Right atrium auricular region (tissue), 2 donors: ENCODE measurements around the gene MAGED1. TPM values are rescaled to one million over a fixed set of nuclear protein-coding genes. Genes with fewer than 3 reads are reported as not detected.
A peak's percentile ranks its signal among the peaks of the same experiment; 100 is the strongest.

ENCODE experiments used
- DNase-seq: peaks from one replicate; pipeline ENCODE4 v3.0.0-alpha.2; 2019; ENCODE audit warnings: low spot score
- H3K27ac ChIP-seq, 2 donors: fragments of 200-600 bp; sonication (generic); 1 replicate in 1 of 2; 2 replicates in 1 of 2; pipeline ENCODE4 v1.5.1; 2016 to 2019
- H3K27me3 ChIP-seq, 2 donors: fragments of 200-600 bp; sonication (generic); one replicate each; pipeline versions ENCODE4 v1.5.1 to v1.6.0; 2017 to 2019
- H3K36me3 ChIP-seq: fragments of 200-600 bp; sonication (generic); one replicate; pipeline ENCODE4 v1.5.1; 2016
- H3K4me1 ChIP-seq, 2 donors: fragments of 200-600 bp; sonication (generic); one replicate each; pipeline versions ENCODE4 v1.5.1 to v1.6.0; 2017 to 2019
- H3K4me3 ChIP-seq, 2 donors: fragments of 200-600 bp; sonication (generic); 1 replicate in 1 of 2; 2 replicates in 1 of 2; pipeline ENCODE4 v1.5.1; 2017 to 2019; ENCODE audit warnings: mild to moderate bottlenecking in 1 of 2, moderate library complexity in 1 of 2
- H3K9me3 ChIP-seq, 2 donors: fragments of 200-600 bp; sonication (generic); one replicate each; pipeline ENCODE4 v1.5.1; 2019
- CTCF ChIP-seq, 2 donors: fragments of 200-600 bp; sonication (generic); IDR thresholded peaks; one replicate each; pipeline ENCODE4 v1.5.1; 2019; ENCODE audit warnings: antibody characterized with exemption in 2 of 2
- total RNA-seq, 2 donors: library from RNA; depleted of rRNA; stranded (reverse); fragments of >200 nt; gene quantifications; one replicate each; pipeline ENCODE4 v1.1.0, GENCODE V29; 2016

MAGED1 gene, protein sequence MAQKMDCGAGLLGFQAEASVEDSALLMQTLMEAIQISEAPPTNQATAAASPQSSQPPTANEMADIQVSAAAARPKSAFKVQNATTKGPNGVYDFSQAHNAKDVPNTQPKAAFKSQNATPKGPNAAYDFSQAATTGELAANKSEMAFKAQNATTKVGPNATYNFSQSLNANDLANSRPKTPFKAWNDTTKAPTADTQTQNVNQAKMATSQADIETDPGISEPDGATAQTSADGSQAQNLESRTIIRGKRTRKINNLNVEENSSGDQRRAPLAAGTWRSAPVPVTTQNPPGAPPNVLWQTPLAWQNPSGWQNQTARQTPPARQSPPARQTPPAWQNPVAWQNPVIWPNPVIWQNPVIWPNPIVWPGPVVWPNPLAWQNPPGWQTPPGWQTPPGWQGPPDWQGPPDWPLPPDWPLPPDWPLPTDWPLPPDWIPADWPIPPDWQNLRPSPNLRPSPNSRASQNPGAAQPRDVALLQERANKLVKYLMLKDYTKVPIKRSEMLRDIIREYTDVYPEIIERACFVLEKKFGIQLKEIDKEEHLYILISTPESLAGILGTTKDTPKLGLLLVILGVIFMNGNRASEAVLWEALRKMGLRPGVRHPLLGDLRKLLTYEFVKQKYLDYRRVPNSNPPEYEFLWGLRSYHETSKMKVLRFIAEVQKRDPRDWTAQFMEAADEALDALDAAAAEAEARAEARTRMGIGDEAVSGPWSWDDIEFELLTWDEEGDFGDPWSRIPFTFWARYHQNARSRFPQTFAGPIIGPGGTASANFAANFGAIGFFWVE
- 100 to 1,000 TPM in 1 of 2 donors, 10 to 100 TPM in 1; 75.2 to 127 TPM for total RNA-seq

GRCh38 chrX:51892921-51893745 is at the start of gene MAGED1:
Gene MAGED1, plus strand, starts transcription at chrX:51893623. Its CDS starts 682 bp downstream, at chrX:51894305.
- peak; percentile 90 for DNase-seq
- H3K9me3 ChIP-seq, result no peaks in the 10 kb centered on the region
- peaks cover 0 to 4% of the 10 kb centered on the region in 2 donors for H3K4me1 ChIP-seq
- no peak for TF ChIP-seq CTCF (IDR thresholded peaks at IDR 0.05)
- peak within 1 kb of the TSS; percentile 60 to 63 for H3K4me3 ChIP-seq
- peaks cover 15% of the 10 kb centered on the region for H3K36me3 ChIP-seq
- no peaks in the 10 kb centered on the region for H3K27me3 ChIP-seq
- H3K27ac ChIP-seq, result peak within 1 kb of the TSS; percentile 81

- peaks cover 0 to 5% of the 10 kb centered on the region in 2 donors for H3K9me3 ChIP-seq
- no peak for TF ChIP-seq CTCF (IDR thresholded peaks at IDR 0.05)
- H3K4me1 ChIP-seq, result no peaks in the 10 kb centered on the region
- no peaks in the 10 kb centered on the region for H3K27me3 ChIP-seq
- H3K27ac ChIP-seq, result no peak overlapping the region
- H3K36me3 ChIP-seq, result no peaks in the 10 kb centered on the region
- no peak for DNase-seq
- no peak overlapping the region for H3K4me3 ChIP-seq
Measured at GRCh38 chrX:51847463-51847862, 46.0 kb upstream of the MAGED1 start.

- H3K36me3 ChIP-seq, result no peaks in the 10 kb centered on the region
- H3K27ac ChIP-seq, result no peak overlapping the region
- no peak for TF ChIP-seq CTCF (IDR thresholded peaks at IDR 0.05)
- no peaks in the 10 kb centered on the region for H3K4me1 ChIP-seq
- H3K27me3 ChIP-seq, result no peaks in the 10 kb centered on the region
- no peak overlapping the region for H3K4me3 ChIP-seq
- no peak for DNase-seq
- peaks cover 2% of the 10 kb centered on the region in 2 donors for H3K9me3 ChIP-seq
Measured at GRCh38 chrX:51851507-51852085, 41.8 kb upstream of the MAGED1 start.

DNA sequence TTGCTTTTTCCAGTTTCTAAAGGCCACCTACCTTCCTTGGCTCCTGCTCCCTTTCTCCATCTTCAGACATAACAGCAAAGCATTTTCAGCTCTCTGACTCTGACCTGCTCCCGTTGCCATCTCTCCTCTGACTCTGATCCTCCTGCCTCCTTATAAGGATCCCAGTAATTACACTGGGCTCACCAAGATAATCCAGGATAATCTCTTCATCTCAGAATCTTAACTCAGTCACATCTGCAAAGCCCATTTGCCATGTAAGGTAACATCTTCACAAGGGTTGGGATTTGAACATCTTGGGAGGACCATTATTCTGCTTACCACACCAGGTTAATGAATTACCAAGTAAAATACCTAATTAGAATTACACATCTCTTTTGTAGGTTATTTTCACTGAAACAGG is 41.3 kb upstream of the MAGED1 start:
- H3K27me3 ChIP-seq, result no peaks in the 10 kb centered on the region
- no peaks in the 10 kb centered on the region for H3K4me1 ChIP-seq
- DNase-seq, result no peak
- peaks cover 2 to 7% of the 10 kb centered on the region in 2 donors for H3K9me3 ChIP-seq
- H3K36me3 ChIP-seq, result no peaks in the 10 kb centered on the region
- H3K4me3 ChIP-seq, result no peak overlapping the region
- no peak for TF ChIP-seq CTCF (IDR thresholded peaks at IDR 0.05)
- H3K27ac ChIP-seq, result no peak overlapping the region

DNA sequence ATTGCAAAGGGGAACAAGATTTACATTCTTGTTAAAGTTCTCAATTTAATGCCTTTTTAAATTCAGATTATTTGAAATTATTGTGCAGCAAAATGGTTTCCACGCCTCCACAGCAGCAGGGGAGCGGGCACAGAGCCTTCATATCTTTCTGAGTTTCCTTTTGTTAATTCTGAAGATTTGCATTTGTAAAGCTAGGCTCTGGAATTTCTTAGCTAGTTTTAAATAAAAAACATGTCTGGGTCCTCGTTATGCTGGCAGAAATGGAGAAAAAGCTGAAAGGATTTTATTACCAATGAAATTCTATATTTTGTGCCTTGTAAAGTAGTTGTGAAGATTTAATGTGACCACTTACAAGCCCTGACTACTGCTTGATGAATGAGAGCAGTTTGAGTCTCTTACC is 40.8 kb upstream of the MAGED1 start:
- no peak for DNase-seq
- peaks cover 2 to 12% of the 10 kb centered on the region in 2 donors for H3K9me3 ChIP-seq
- no peak for TF ChIP-seq CTCF (IDR thresholded peaks at IDR 0.05)
- no peaks in the 10 kb centered on the region for H3K4me1 ChIP-seq
- H3K27me3 ChIP-seq, result no peaks in the 10 kb centered on the region
- no peak overlapping the region for H3K4me3 ChIP-seq
- H3K27ac ChIP-seq, result no peak overlapping the region
- no peaks in the 10 kb centered on the region for H3K36me3 ChIP-seq
